ENCODE measurements around the gene POLE4. TPM values are rescaled to one million over a fixed set of nuclear protein-coding genes. Genes with fewer than 3 reads are reported as not detected.

Gene POLE4
- total and polyA plus RNA-seq, 11 donors, result 12.9 to 73.3 (median 38.0) TPM

GRCh38 chr2:74982577-74982976 lies 24.1 kb downstream of the POLE4 start:
- DNase-seq (no peak), ATAC-seq (no peak)
- no peaks in the 10 kb centered on the region for H3K9me3 ChIP-seq
- H3K4me3 ChIP-seq, result no peak overlapping the region
- intact Hi-C loops (cut with DNase I), result no loop called here
- TF ChIP-seq POLR2A (IDR thresholded peaks at IDR 0.05), result no peak
- no peak for TF ChIP-seq CTCF (IDR thresholded peaks at IDR 0.05)
- no peak overlapping the region for H3K27ac ChIP-seq
- no peaks in the 10 kb centered on the region for H3K27me3 ChIP-seq
- H3K4me1 ChIP-seq, result peaks cover 0 to 6% (median 0%) of the 10 kb centered on the region in 12 donors
- no peaks in the 10 kb centered on the region for H3K36me3 ChIP-seq
- 72 to 80% (median 75%) methylated on average over 3 of the region's 3 CpGs for WGBS, 4 donors

DNA sequence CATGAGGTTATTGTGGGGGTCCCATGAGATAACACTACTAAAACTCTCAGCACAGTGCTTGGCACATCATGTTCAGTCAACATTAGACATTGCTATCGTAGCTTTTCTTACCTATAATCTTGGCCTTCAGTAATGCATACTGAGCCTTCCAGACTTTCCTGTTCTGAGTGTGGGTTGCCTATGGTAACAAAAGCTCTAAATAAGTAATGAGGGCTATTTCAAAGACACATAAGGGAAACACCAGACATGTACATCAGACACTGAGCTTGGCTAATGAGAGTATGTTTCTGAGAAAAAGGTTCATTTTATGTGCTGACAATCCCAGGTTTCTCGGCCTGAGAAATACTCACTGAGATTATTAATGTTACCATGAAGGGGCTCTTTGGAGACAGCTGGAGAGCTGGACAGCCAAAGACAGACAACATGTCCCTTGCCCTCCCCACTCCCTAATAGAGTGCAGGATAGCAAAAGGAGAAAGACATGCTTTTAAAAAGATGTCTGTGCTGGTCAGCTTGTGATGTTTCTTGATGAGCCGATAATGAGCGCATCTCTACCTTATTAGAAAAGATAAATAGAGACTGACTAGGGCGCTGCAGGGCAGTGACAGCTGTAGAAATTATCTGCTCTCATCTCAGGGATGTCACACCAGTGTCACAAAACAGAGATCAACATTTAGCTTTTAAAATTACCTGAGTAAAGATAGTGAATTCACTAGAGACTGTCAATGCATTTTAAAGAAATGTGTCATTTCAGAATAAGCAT lies 25.4 kb downstream of the POLE4 start:
- no peak overlapping the region for H3K4me3 ChIP-seq
- H3K4me1 ChIP-seq, result peaks cover 0 to 6% (median 0%) of the 10 kb centered on the region in 12 donors
- intact Hi-C loops (cut with DNase I), result no loop called here
- no peaks in the 10 kb centered on the region for H3K27me3 ChIP-seq
- no peaks in the 10 kb centered on the region for H3K36me3 ChIP-seq
- no peak for ATAC-seq
- no peak for DNase-seq
- TF ChIP-seq CTCF (IDR thresholded peaks at IDR 0.05) (no peak), POLR2A (IDR thresholded peaks at IDR 0.05) (no peak)
- WGBS, 4 donors, result 93 to 97% (median 96%) methylated on average over 5 of the region's 5 CpGs
- H3K9me3 ChIP-seq, result no peaks in the 10 kb centered on the region
- no peak overlapping the region for H3K27ac ChIP-seq

GRCh38 chr2:74984947-74985637 lies 26.6 kb downstream of the POLE4 start:
- DNase-seq, result no peak
- H3K4me3 ChIP-seq, result no peak overlapping the region
- no peaks in the 10 kb centered on the region for H3K27me3 ChIP-seq
- ATAC-seq, result no peak
- no peak overlapping the region for H3K27ac ChIP-seq
- H3K4me1 ChIP-seq, result peaks cover 0 to 6% (median 0%) of the 10 kb centered on the region in 12 donors
- no peaks in the 10 kb centered on the region for H3K36me3 ChIP-seq
- H3K9me3 ChIP-seq, result no peaks in the 10 kb centered on the region
- intact Hi-C loops (cut with DNase I), result no loop called here
- WGBS, 4 donors, result 88 to 95% (median 91%) methylated on average over 3 of the region's 3 CpGs
- TF ChIP-seq POLR2A (IDR thresholded peaks at IDR 0.05) (no peak), CTCF (IDR thresholded peaks at IDR 0.05) (no peak)

DNA sequence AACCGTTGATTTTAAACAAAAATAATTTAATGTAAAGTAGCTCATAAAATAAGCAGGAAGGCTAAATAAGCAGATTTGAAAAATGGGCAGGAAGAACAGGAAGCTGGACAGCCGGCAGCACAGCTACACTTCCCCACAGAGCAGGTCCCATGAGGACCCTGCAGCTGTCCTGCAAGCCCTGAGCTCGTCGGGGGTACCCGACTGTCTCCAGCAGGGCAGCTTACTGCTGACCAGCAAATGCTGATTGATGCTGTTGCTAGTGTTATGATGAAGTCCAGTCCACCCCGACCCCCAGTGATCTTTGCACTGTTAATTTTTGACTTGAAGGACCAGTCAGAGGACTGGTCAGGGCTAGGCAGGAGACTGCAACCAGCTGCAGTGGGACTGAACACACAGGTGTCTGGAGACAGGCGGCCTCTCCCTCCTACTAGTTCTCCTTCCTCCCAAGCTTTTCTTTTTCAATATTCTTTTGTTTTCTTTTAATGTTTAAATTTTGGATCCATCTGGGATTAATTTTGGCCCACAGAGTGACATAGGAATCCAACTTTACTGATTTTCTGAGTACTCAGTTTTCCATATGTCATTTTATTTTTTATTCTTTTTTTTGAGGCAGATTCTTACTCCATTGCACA lies 27.7 kb downstream of the POLE4 start:
- peak in 4 of 5 donors; percentile 27 to 57 (median 40) for DNase-seq
- H3K4me1 ChIP-seq, result peaks cover 0 to 6% (median 0%) of the 10 kb centered on the region in 12 donors
- WGBS, 4 donors, result 44 to 55% (median 49%) methylated on average over 7 of the region's 7 CpGs
- TF ChIP-seq CTCF (IDR thresholded peaks at IDR 0.05), result no peak
- no peak for TF ChIP-seq POLR2A (IDR thresholded peaks at IDR 0.05)
- no peak overlapping the region for H3K4me3 ChIP-seq
- H3K27me3 ChIP-seq, result no peaks in the 10 kb centered on the region
- intact Hi-C loops (cut with DNase I), result no loop called here
- no peaks in the 10 kb centered on the region for H3K9me3 ChIP-seq
- peak in 2 of 4 donors; percentile 28 to 46 for ATAC-seq
- H3K27ac ChIP-seq, result no peak overlapping the region
- H3K36me3 ChIP-seq, result no peaks in the 10 kb centered on the region

Measured in heart left ventricle (tissue), 16 donors.